K562 (cell line): ENCODE data around the gene CCK. TPM values are rescaled to one million over a fixed set of nuclear protein-coding genes. Genes with fewer than 3 reads are reported as not detected.

Experiments
- ATAC-seq: fragments of 200-7000 bp; cut with Tn5 transposase; 3 replicates; pipeline ENCODE4 v1.9.1; 2020; ENCODE audit warnings: moderate library complexity
- BruUV-seq: library from RNA; stranded (reverse); fragments of 400-500 nt; replicated peaks from 2 replicates; lab custom pipeline; 2021; lab: Mats Ljungman, UMichigan
- CTCF ChIA-PET: fragments of 300-600 bp; formaldehyde crosslinking; extraction: SDS; loops from one replicate; lab custom pipeline; 2021; ENCODE audit warnings: low intra/inter-chr PET ratio; lab: Yijun Ruan, JAX
- POLR2A ChIA-PET: fragments of 300-600, 350-650 bp; sonication (Branson Sonifier 250); formaldehyde crosslinking; extraction: SDS; loops from one replicate; lab custom pipeline; 2021; ENCODE audit warnings: antibody characterized with exemption, inconsistent platforms; lab: Yijun Ruan, JAX
- DNase-seq, 4 experiments: peaks; one replicate each; pipeline versions ENCODE4 v3.0.0 to v3.0.0-alpha.2; 2011 to 2018; ENCODE audit warnings: low spot score in 3 of 4, mixed read lengths in 3 of 4; ENCODE audit errors: extremely low read depth in 1 of 4
- FAIRE-seq: peaks from 2 replicates; lab custom pipeline; 2011; peaks lifted over from hg19 to GRCh38; lab: Jason Lieb, UNC
- H2AFZ ChIP-seq: 2 replicates; pipeline ENCODE4 v1.6.0; 2011; ENCODE audit warnings: low read depth, low read length, control low read depth, inconsistent platforms
- H3K27ac ChIP-seq: fragments of 200-600 bp; 3 replicates; pipeline ENCODE4 v1.8.0; 2011; ENCODE audit warnings: low read depth, mild to moderate bottlenecking, control low read depth, inconsistent platforms, low read length, moderate library complexity, mixed read lengths; ENCODE audit errors: extremely low read depth
- H3K27me3 ChIP-seq, 2 experiments: fragments of 300-600 bp in 1 of 2; 2 replicates in 1 of 2; 3 replicates in 1 of 2; pipeline versions ENCODE4 v1.6.0 to v1.8.0; 2011; ENCODE audit warnings: inconsistent platforms in 2 of 2, low read length in 2 of 2, mild to moderate bottlenecking in 1 of 2, mixed read lengths in 1 of 2, moderate library complexity in 1 of 2; ENCODE audit not compliant: control insufficient read depth in 2 of 2, insufficient read depth in 2 of 2
- H3K36me3 ChIP-seq: fragments of 300-600 bp; 3 replicates; pipeline ENCODE4 v1.8.0; 2011; ENCODE audit warnings: mild to moderate bottlenecking, low read length, inconsistent platforms; ENCODE audit not compliant: control insufficient read depth, insufficient read depth
- H3K4me1 ChIP-seq, 2 experiments: fragments of 200-600 bp in 1 of 2; replicated peaks in 1 of 2; 2 replicates in 1 of 2; 3 replicates in 1 of 2; pipeline versions ENCODE4 v1.5.1 to v1.8.0; 2011; ENCODE audit warnings: inconsistent platforms in 2 of 2, low read length in 2 of 2, mild to moderate bottlenecking in 1 of 2, mixed read lengths in 1 of 2, moderate library complexity in 1 of 2; ENCODE audit not compliant: control insufficient read depth in 2 of 2, insufficient read depth in 2 of 2
- H3K4me2 ChIP-seq: 2 replicates; pipeline ENCODE4 v1.6.1; 2011; ENCODE audit warnings: low read length, control low read depth, inconsistent platforms, mixed read lengths; ENCODE audit not compliant: insufficient read depth
- H3K4me3 ChIP-seq: fragments of 200-600 bp; sonication (generic), shearing (Covaris generic); 2 replicates; pipeline ENCODE4 v1.5.1; 2016; ENCODE audit warnings: control low read depth, inconsistent platforms
- H3K79me2 ChIP-seq: fragments of 200-600 bp; 3 replicates; pipeline ENCODE4 v1.8.0; 2011; ENCODE audit warnings: low read length, inconsistent platforms; ENCODE audit not compliant: control insufficient read depth, insufficient read depth
- H3K9ac ChIP-seq, 2 experiments: 2 replicates each; pipeline versions ENCODE4 v1.6.0 to v1.6.1; 2011; ENCODE audit warnings: low read depth in 2 of 2, low read length in 2 of 2, control low read depth in 1 of 2, inconsistent platforms in 1 of 2, mild to moderate bottlenecking in 1 of 2, mixed read lengths in 1 of 2; ENCODE audit not compliant: insufficient read depth in 1 of 2
- H3K9me1 ChIP-seq: one replicate; pipeline ENCODE4 v1.6.0; 2011; ENCODE audit warnings: inconsistent platforms, mild to moderate bottlenecking, low read length, moderate library complexity; ENCODE audit not compliant: control insufficient read depth, insufficient read depth
- H3K9me3 ChIP-seq: replicated peaks from 2 replicates; pipeline ENCODE4 v1.5.1; 2011; ENCODE audit warnings: low read depth, low read length, inconsistent platforms; ENCODE audit not compliant: control insufficient read depth, insufficient read depth
- H4K20me1 ChIP-seq: replicated peaks from 2 replicates; pipeline ENCODE4 v1.6.1; 2011; ENCODE audit warnings: low read length, inconsistent platforms, mixed read lengths; ENCODE audit not compliant: control insufficient read depth, insufficient read depth
- DPF2 ChIP-seq: fragments of 450-650 bp; IDR thresholded peaks from 2 replicates; pipeline ENCODE4 v1.6.1; 2016
- KAT2B ChIP-seq: IDR thresholded peaks from one replicate; pipeline ENCODE4 v1.6.1; 2012; ENCODE audit warnings: low read depth, mild to moderate bottlenecking, control low read depth, inconsistent platforms, low read length, moderate library complexity
- KDM1A ChIP-seq, 2 experiments: fragments of 450-650 bp; IDR thresholded peaks; 2 replicates each; pipeline ENCODE4 v1.6.1; 2016; ENCODE audit warnings: mild to moderate bottlenecking in 2 of 2
- PTRF ChIP-seq: fragments of 450-650 bp; IDR thresholded peaks from 2 replicates; pipeline ENCODE4 v1.6.1; 2016; ENCODE audit warnings: mild to moderate bottlenecking, missing genetic modification characterization, missing compliant biosample characterization
- ZNF324 ChIP-seq: fragments of 250-450 bp; sonication (Bioruptor Pico); IDR thresholded peaks from 2 replicates; pipeline ENCODE4 v1.4.0; 2020; ENCODE audit warnings: mild to moderate bottlenecking
- WGBS: fragments of 100-300 bp; shearing (Covaris generic); methylation state at CpG from one replicate; pipeline ENCODE4 v1.1.6; 2016; ENCODE audit warnings: low coverage, mixed read lengths; ENCODE audit not compliant: insufficient coverage; ENCODE audit errors: missing lambda C conversion rate; 5-methylcytosine and 5-hydroxymethylcytosine counted together
- in situ Hi-C: fragments of 300-500 bp; cut with MboI; formaldehyde crosslinking; loops from 4 replicates; pipeline ENCODE4 v1.15.0; 2018; ENCODE audit warnings: inconsistent platforms, mixed read lengths
- intact Hi-C: fragments of 100-400 bp; cut with micrococcal nuclease; formaldehyde crosslinking; loops from 2 replicates; pipeline ENCODE4 v1.14.2; 2022
- polyA plus RNA-seq, 8 experiments: library from polyadenylated mRNA; depleted of rRNA in 4 of 8; stranded (reverse) in 5 of 8; unstranded in 3 of 8; fragments of >200 nt; fragmentation: Nextera tagmentation in 2 of 8; fragmentation: Illumina TruSeq in 1 of 8; extraction: Ambion mirVana in 2 of 8; extraction: Trizol in 1 of 8; gene quantifications; 2 replicates each; pipeline versions ENCODE4 v1.2.1 to v1.2.3, GENCODE V29; 2011 to 2014; ENCODE audit warnings: inconsistent platforms in 1 of 8, missing spikeins in 1 of 8
- total RNA-seq, 7 experiments: library from RNA; depleted of rRNA in 6 of 7; stranded (reverse); fragments of >200 nt in 6 of 7; fragmentation: Illumina TruSeq in 2 of 7; extraction: Trizol in 2 of 7; gene quantifications; 2 replicates each; pipeline versions ENCODE4 v1.2.1 to v1.2.3, GENCODE V29; 2011 to 2021; ENCODE audit warnings: low replicate concordance in 1 of 7

Gene CCK
- total and polyA plus RNA-seq, 9 of the 15 experiments (the other 6 are each of a cell fraction or from before 2014, with no cell fraction given): not detected

DNA sequence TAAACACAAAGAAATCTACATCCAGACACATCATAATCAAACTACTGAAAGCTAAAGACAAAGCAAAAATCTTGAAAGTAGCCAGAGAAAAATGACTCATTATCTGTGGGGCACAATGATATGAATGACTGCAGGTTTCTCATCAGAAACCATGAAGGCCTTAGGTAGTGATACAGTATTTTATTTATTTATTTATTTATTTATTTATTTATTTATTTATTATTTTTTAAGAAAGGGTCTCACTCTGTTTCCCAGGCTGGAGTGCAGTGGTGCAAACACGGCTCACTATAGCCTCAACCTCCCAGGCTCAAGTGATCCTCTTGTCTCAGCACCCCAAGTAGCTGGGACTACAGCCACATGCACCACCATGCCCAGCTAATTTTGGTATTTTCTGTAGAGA lies 15.2 kb downstream of the CCK start:
- H3K27me3 ChIP-seq: peaks cover 5 to 23% of the 10 kb centered on the region in 2 experiments; a peak in 4 of 5 replicates
- ChIA-PET POLR2A (interaction anchor here (0.6 kb wide), 1 partner anchor 45 kb away, joined by 3 read pairs; no protein-coding TSS in a partner anchor), CTCF (interaction anchor here (1.1 kb wide), 1 partner anchor 193 kb away, joined by 3 read pairs; no protein-coding TSS in a partner anchor)
- intact Hi-C loops (no loop called here), in situ Hi-C loops (no loop called here)
- no peaks in the 10 kb centered on the region for H3K9me1 ChIP-seq
- DNase-seq: no peak
- no peaks in the 10 kb centered on the region for H3K4me1 ChIP-seq
- peaks cover 4% of the 10 kb centered on the region; the same call in 1 of the 2 replicates for H4K20me1 ChIP-seq
- H3K4me3 ChIP-seq: no peak overlapping the region
- TF ChIP-seq ZNF324 (CRISPR knock-in tag) (no peak), PTRF (no peak), DPF2 (no peak)
- ATAC-seq: no peak
- H3K9me3 ChIP-seq: no peaks in the 10 kb centered on the region
- BruUV-seq: no TSS peak
- H3K79me2 ChIP-seq: no peaks in the 10 kb centered on the region
- no peaks in the 10 kb centered on the region for H3K36me3 ChIP-seq
- H3K27ac ChIP-seq: no peak overlapping the region
- WGBS: 0% methylated on average over 1 of the region's 1 CpG
- no peak overlapping the region for H3K9ac ChIP-seq
- H3K4me2 ChIP-seq: no peak overlapping the region
- H2AFZ ChIP-seq: no peak overlapping the region
- no peak for FAIRE-seq

DNA sequence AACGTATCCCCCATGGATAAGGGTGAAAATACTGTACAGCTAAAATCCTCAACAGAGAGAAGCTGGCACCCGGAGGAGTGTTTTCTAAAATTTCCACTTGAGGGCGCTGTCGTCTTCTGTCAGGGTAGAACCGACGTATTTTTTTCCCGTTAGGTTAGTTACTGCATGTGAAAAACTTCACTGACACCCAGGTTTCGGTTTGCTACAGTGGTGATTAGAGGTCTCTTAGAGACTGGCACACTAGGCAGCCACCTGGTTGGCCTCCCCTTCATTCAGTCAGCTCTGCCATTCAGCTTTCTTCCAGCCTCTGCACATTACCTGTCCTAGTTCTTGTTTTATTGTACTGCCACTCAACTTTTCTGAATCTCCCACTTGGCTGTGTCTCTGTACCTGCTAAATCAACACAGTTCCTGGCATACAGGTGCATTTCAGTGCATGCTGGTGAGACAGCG lies 18.4 kb downstream of the CCK start:
- Histone ChIP-seq H3K4me3 (no peak overlapping the region), H2AFZ (no peak overlapping the region), H3K36me3 (no peaks in the 10 kb centered on the region), H3K9me3 (no peaks in the 10 kb centered on the region), H3K27ac (no peak overlapping the region), H3K4me2 (no peak overlapping the region; the same call in 1 of the 2 replicates), H3K4me1 (no peaks in the 10 kb centered on the region), H4K20me1 (peaks cover 4% of the 10 kb centered on the region; the same call in 1 of the 2 replicates), H3K27me3 (peaks cover 3 to 10% of the 10 kb centered on the region in 2 experiments; a peak in 1 of 5 replicates), H3K79me2 (no peaks in the 10 kb centered on the region), H3K9me1 (no peaks in the 10 kb centered on the region), H3K9ac (no peak overlapping the region)
- ATAC-seq (peak; percentile 94), FAIRE-seq (peak; percentile 94), DNase-seq (peak; percentile 66 to 76 (median 72))
- in situ Hi-C loops (loop anchor here (5.0 kb wide), 2 partner anchors 200 to 290 kb away; no protein-coding TSS in a partner anchor), intact Hi-C loops (loop anchor here (1.0 to 2.0 kb wide), 3 partner anchors 196 to 293 kb away; no protein-coding TSS in a partner anchor)
- POLR2A ChIA-PET: interaction anchor here (0.7 kb wide), 1 partner anchor 18 kb away, joined by 3 read pairs; no protein-coding TSS in a partner anchor
- CTCF ChIA-PET: interaction anchor here (0.6 to 2.2 kb wide), 8 partner anchors 194 to 632 kb away, joined by 3 to 18 read pairs (median 4); no protein-coding TSS in a partner anchor
- WGBS: under 1% methylated on average over 9 of the region's 9 CpGs
- no TSS peak for BruUV-seq
- TF ChIP-seq KAT2B: no peak
- no peak for TF ChIP-seq KDM1A (IDR thresholded peaks at IDR 0.05)
